Measurements from ENCODE around the gene LCN2. TPM values are rescaled to one million over a fixed set of nuclear protein-coding genes. Genes with fewer than 3 reads are reported as not detected.

LCN2 gene
- polyA plus RNA-seq, 3 donors from 2014 or later, result 0.44 to 0.66 TPM; not detected in 1

- H3K4me1 Mint-ChIP-seq, result peaks cover 4 to 7% of the 10 kb centered on the region in 2 donors
- peaks cover 0 to 3% (median 0%) of the 10 kb centered on the region in 3 donors for H3K36me3 Mint-ChIP-seq
- no peak overlapping the region for H3K27ac Mint-ChIP-seq
- H3K9me3 Mint-ChIP-seq, result no peaks in the 10 kb centered on the region
- no peak for DNase-seq
- H3K27me3 Mint-ChIP-seq (ENCODE audit: low read depth in 3 of 3), result peaks cover 3 to 5% (median 3%) of the 10 kb centered on the region in 3 donors
- H3K4me3 Mint-ChIP-seq, result no peak overlapping the region
Observed at GRCh38 chr9:128118971-128119665, 30.1 kb upstream of the LCN2 start.

- H3K36me3 Mint-ChIP-seq, result peaks cover 0 to 3% (median 0%) of the 10 kb centered on the region in 3 donors
- H3K27me3 Mint-ChIP-seq (ENCODE audit: low read depth in 3 of 3), result peaks cover 3 to 5% (median 3%) of the 10 kb centered on the region in 3 donors
- no peak overlapping the region for H3K27ac Mint-ChIP-seq
- no peak overlapping the region for H3K4me3 Mint-ChIP-seq
- H3K9me3 Mint-ChIP-seq, result no peaks in the 10 kb centered on the region
- H3K4me1 Mint-ChIP-seq, result peaks cover 9 to 13% of the 10 kb centered on the region in 2 donors
- DNase-seq, result no peak
Observed at GRCh38 chr9:128120061-128120740, 29.1 kb upstream of the LCN2 start.

- no peak for DNase-seq
- Mint-ChIP-seq H3K4me1 (peaks cover 16 to 20% of the 10 kb centered on the region in 2 donors), H3K36me3 (peaks cover 0 to 3% (median 0%) of the 10 kb centered on the region in 3 donors), H3K27me3 (ENCODE audit: low read depth in 3 of 3) (peaks cover 4 to 5% (median 5%) of the 10 kb centered on the region in 3 donors), H3K9me3 (no peaks in the 10 kb centered on the region), H3K27ac (peak overlapping the region in 1 of 6 donors; percentile 17), H3K4me3 (no peak overlapping the region)
Observed at GRCh38 chr9:128120741-128121465, 28.4 kb upstream of the LCN2 start.

GRCh38 chr9:128121466-128121810, 27.8 kb upstream of the LCN2 start:
- Mint-ChIP-seq H3K4me3 (no peak overlapping the region), H3K36me3 (peaks cover 0 to 3% (median 0%) of the 10 kb centered on the region in 3 donors), H3K27me3 (ENCODE audit: low read depth in 3 of 3) (peaks cover 4 to 5% (median 5%) of the 10 kb centered on the region in 3 donors), H3K9me3 (no peaks in the 10 kb centered on the region), H3K4me1 (peaks cover 22 to 26% of the 10 kb centered on the region in 2 donors), H3K27ac (peak overlapping the region in 1 of 6 donors; percentile 17)
- DNase-seq, result no peak

- H3K27me3 Mint-ChIP-seq (ENCODE audit: low read depth in 3 of 3), result peaks cover 4 to 5% (median 5%) of the 10 kb centered on the region in 3 donors
- H3K9me3 Mint-ChIP-seq, result no peaks in the 10 kb centered on the region
- H3K36me3 Mint-ChIP-seq, result peaks cover 0 to 3% (median 0%) of the 10 kb centered on the region in 3 donors
- no peak overlapping the region for H3K27ac Mint-ChIP-seq
- peaks cover 22 to 27% of the 10 kb centered on the region in 2 donors for H3K4me1 Mint-ChIP-seq
- DNase-seq, result no peak
- H3K4me3 Mint-ChIP-seq, result no peak overlapping the region
Observed at GRCh38 chr9:128121924-128122808, 27.1 kb upstream of the LCN2 start.

- no peak overlapping the region for H3K4me3 Mint-ChIP-seq
- DNase-seq, result no peak
- no peaks in the 10 kb centered on the region for H3K9me3 Mint-ChIP-seq
- no peaks in the 10 kb centered on the region for H3K36me3 Mint-ChIP-seq
- H3K4me1 Mint-ChIP-seq, result peaks cover 20 to 22% of the 10 kb centered on the region in 2 donors
- no peak overlapping the region for H3K27ac Mint-ChIP-seq
- H3K27me3 Mint-ChIP-seq (ENCODE audit: low read depth in 3 of 3), result peaks cover 2 to 5% (median 3%) of the 10 kb centered on the region in 3 donors
Observed at GRCh38 chr9:128122809-128123175, 26.5 kb upstream of the LCN2 start.

GRCh38 chr9:128123451-128124080, 25.7 kb upstream of the LCN2 start:
- no peak for DNase-seq
- Mint-ChIP-seq H3K4me3 (no peak overlapping the region), H3K9me3 (no peaks in the 10 kb centered on the region), H3K4me1 (peaks cover 23 to 26% of the 10 kb centered on the region in 2 donors), H3K36me3 (no peaks in the 10 kb centered on the region), H3K27ac (no peak overlapping the region), H3K27me3 (ENCODE audit: low read depth in 3 of 3) (peaks cover 5 to 9% (median 6%) of the 10 kb centered on the region in 3 donors)

- H3K27ac Mint-ChIP-seq, result no peak overlapping the region
- no peak for DNase-seq
- H3K27me3 Mint-ChIP-seq (ENCODE audit: low read depth in 3 of 3), result peaks cover 5 to 13% (median 9%) of the 10 kb centered on the region in 3 donors
- H3K4me1 Mint-ChIP-seq, result peaks cover 29 to 33% of the 10 kb centered on the region in 2 donors
- peak overlapping the region in 2 of 5 donors; percentile 8 to 35 for H3K4me3 Mint-ChIP-seq
- H3K9me3 Mint-ChIP-seq, result no peaks in the 10 kb centered on the region
- no peaks in the 10 kb centered on the region for H3K36me3 Mint-ChIP-seq
Observed at GRCh38 chr9:128124451-128124850, 24.8 kb upstream of the LCN2 start.

- Mint-ChIP-seq H3K9me3 (no peaks in the 10 kb centered on the region), H3K27me3 (ENCODE audit: low read depth in 3 of 3) (peaks cover 6 to 13% (median 9%) of the 10 kb centered on the region in 3 donors), H3K36me3 (no peaks in the 10 kb centered on the region), H3K4me3 (peak overlapping the region; percentile 14 to 76 (median 38)), H3K4me1 (peaks cover 34 to 39% of the 10 kb centered on the region in 2 donors), H3K27ac (peak overlapping the region in 1 of 6 donors; percentile 48)
- no peak for DNase-seq
Observed at GRCh38 chr9:128124873-128125579, 24.2 kb upstream of the LCN2 start.

- peaks cover 34 to 42% of the 10 kb centered on the region in 2 donors for H3K4me1 Mint-ChIP-seq
- H3K27me3 Mint-ChIP-seq (ENCODE audit: low read depth in 3 of 3), result peaks cover 7 to 13% (median 9%) of the 10 kb centered on the region in 3 donors
- H3K9me3 Mint-ChIP-seq, result no peaks in the 10 kb centered on the region
- peak overlapping the region; percentile 70 to 86 (median 83) for H3K4me3 Mint-ChIP-seq
- no peaks in the 10 kb centered on the region for H3K36me3 Mint-ChIP-seq
- peak overlapping the region; percentile 36 to 85 (median 48) for H3K27ac Mint-ChIP-seq
- DNase-seq, result no peak
Observed at GRCh38 chr9:128125580-128126354, 23.5 kb upstream of the LCN2 start.

GRCh38 chr9:128127568-128127989, 21.7 kb upstream of the LCN2 start, which contains the start of gene PTGES2:
PTGES2 (minus strand) TSS chr9:128127729; CDS start chr9:128127717, 12 bp downstream.
- H3K27me3 Mint-ChIP-seq (ENCODE audit: low read depth in 3 of 3), result peaks cover 7 to 17% (median 9%) of the 10 kb centered on the region in 3 donors
- H3K4me1 Mint-ChIP-seq, result peaks cover 34 to 42% of the 10 kb centered on the region in 2 donors
- peak within 1 kb of the TSS; percentile 97 to 99 (median 98) for H3K27ac Mint-ChIP-seq
- no peaks in the 10 kb centered on the region for H3K36me3 Mint-ChIP-seq
- no peaks in the 10 kb centered on the region for H3K9me3 Mint-ChIP-seq
- peak; percentile 84 to 87 (median 86) for DNase-seq
- peak within 1 kb of the TSS; percentile 95 to 99 (median 99) for H3K4me3 Mint-ChIP-seq
